ENCODE results near the gene CLIP3. TPM values are rescaled to one million over a fixed set of nuclear protein-coding genes. Genes with fewer than 3 reads are reported as not detected.

CLIP3 gene
- total and polyA plus RNA-seq, 2 of the 13 experiments (the other 11 are each of a cell fraction or from before 2014, with no cell fraction given): 0.15 to 1.2 TPM

- TF ChIP-seq TFDP2 (CRISPR knock-in tag; IDR thresholded peaks at IDR 0.05): peak; percentile 97
- no peak; the same call in 1 of the 2 replicates for TF ChIP-seq MXD4 (CRISPR knock-in tag; IDR thresholded peaks at IDR 0.05)
- no peak for TF ChIP-seq USF2 (IDR thresholded peaks at IDR 0.05; ENCODE audit: low read depth, low read length)
- TF ChIP-seq USF2 (CRISPR knock-in tag; IDR thresholded peaks at IDR 0.05; ENCODE audit: borderline replicate concordance): no peak
- TF ChIP-seq ZBTB44 (CRISPR knock-in tag; IDR thresholded peaks at IDR 0.05): 0 out of 2 replicates have a peak, but pooled peaks have one; percentile 4
- TF ChIP-seq ZNF138 (CRISPR knock-in tag; IDR thresholded peaks at IDR 0.05; ENCODE audit: low read depth): 0 out of 2 replicates have a peak, but pooled peaks have one; percentile 6
- 0 out of 2 replicates have a peak, but pooled peaks have one; percentile 10 for TF ChIP-seq FOXM1 (CRISPR knock-in tag; IDR thresholded peaks at IDR 0.05)
- TF ChIP-seq HDAC1 (CRISPR knock-in tag; IDR thresholded peaks at IDR 0.05): peak; percentile 94
- TF ChIP-seq ASH2L (IDR thresholded peaks at IDR 0.05; ENCODE audit: insufficient read length, low read depth, low read length): peak; percentile 10
- peak; percentile 50; the same call in 1 of the 2 replicates for TF ChIP-seq ZBTB7A (CRISPR knock-in tag; IDR thresholded peaks at IDR 0.05)
- peak; percentile 71 for TF ChIP-seq HOXA5 (CRISPR knock-in tag; IDR thresholded peaks at IDR 0.05)
- peak; percentile 75; the same call in 1 of the 2 replicates for TF ChIP-seq ZBTB2 (CRISPR knock-in tag; IDR thresholded peaks at IDR 0.05; ENCODE audit: low read depth)
- TF ChIP-seq MXD1 (CRISPR knock-in tag; IDR thresholded peaks at IDR 0.05): peak; percentile 56; the same call in 1 of the 2 replicates
- TF ChIP-seq NFYB (CRISPR knock-in tag; IDR thresholded peaks at IDR 0.05): peak; percentile 98
- TF ChIP-seq ZNF800 (CRISPR knock-in tag; IDR thresholded peaks at IDR 0.05): 0 out of 2 replicates have a peak, but pooled peaks have one; percentile 12
- TF ChIP-seq SATB2 (CRISPR knock-in tag; IDR thresholded peaks at IDR 0.05): 0 out of 2 replicates have a peak, but pooled peaks have one; percentile 3
- TF ChIP-seq HDAC2 (CRISPR knock-in tag; IDR thresholded peaks at IDR 0.05): peak; percentile 27; the same call in 1 of the 2 replicates
Measured at GRCh38 chr19:36054733-36055686, 22.3 kb upstream of the CLIP3 start, which contains the start of gene WDR62 (continued).

Measured in HepG2 (cell line).